Astrocyte (in vitro differentiated cells and primary cell): ENCODE results near the gene KANSL1L. TPM values are rescaled to one million over a fixed set of nuclear protein-coding genes. Genes with fewer than 3 reads are reported as not detected.
A peak's percentile ranks its signal among the peaks of the same experiment; 100 is the strongest.

ENCODE experiments used
- DNase-seq: peaks from one replicate; pipeline ENCODE4 v3.0.0-alpha.2; 2010; ENCODE audit warnings: low read depth
- FAIRE-seq: peaks from 2 replicates; lab custom pipeline; 2011; peaks lifted over from hg19 to GRCh38; lab: Jason Lieb, UNC
- H2AFZ ChIP-seq: 2 replicates; pipeline ENCODE4 v1.6.0; 2012; ENCODE audit warnings: low read depth, low read length, inconsistent platforms
- H3K27ac ChIP-seq: 2 replicates; pipeline ENCODE4 v1.5.1; 2011; ENCODE audit warnings: low read depth, low read length, inconsistent platforms
- H3K27me3 ChIP-seq: 2 replicates; pipeline ENCODE4 v1.6.0; 2011; ENCODE audit warnings: low read length, inconsistent platforms; ENCODE audit not compliant: insufficient read depth
- H3K36me3 ChIP-seq: 2 replicates; pipeline ENCODE4 v1.5.1; 2011; ENCODE audit warnings: low read length, inconsistent platforms; ENCODE audit not compliant: insufficient read depth
- H3K4me1 ChIP-seq: 2 replicates; pipeline ENCODE4 v1.5.1; 2011; ENCODE audit warnings: low read length, inconsistent platforms; ENCODE audit not compliant: insufficient read depth
- H3K4me2 ChIP-seq: 2 replicates; pipeline ENCODE4 v1.6.0; 2012; ENCODE audit warnings: low read length, inconsistent platforms
- H3K4me3 ChIP-seq: 2 replicates; pipeline ENCODE4 v1.5.1; 2011; ENCODE audit warnings: low read depth, mild to moderate bottlenecking, low read length, inconsistent platforms; ENCODE audit not compliant: insufficient read depth
- H3K79me2 ChIP-seq: 2 replicates; pipeline ENCODE4 v1.6.0; 2012; ENCODE audit warnings: mild to moderate bottlenecking, low read length, inconsistent platforms; ENCODE audit not compliant: insufficient read depth
- H3K9ac ChIP-seq: 2 replicates; pipeline ENCODE4 v1.6.0; 2012; ENCODE audit warnings: mild to moderate bottlenecking, low read length, inconsistent platforms
- H3K9me3 ChIP-seq: 2 replicates; pipeline ENCODE4 v1.5.1; 2012; ENCODE audit warnings: low read depth, mild to moderate bottlenecking, low read length, inconsistent platforms; ENCODE audit not compliant: insufficient read depth
- H4K20me1 ChIP-seq: 2 replicates; pipeline ENCODE4 v1.6.0; 2012; ENCODE audit warnings: low read length, inconsistent platforms; ENCODE audit not compliant: insufficient read depth
- H3K27ac Mint-ChIP-seq: one replicate; pipeline ENCODE4 v1.8.0; 2021; ENCODE audit warnings: mild to moderate bottlenecking, mixed read lengths; ENCODE audit not compliant: unreplicated experiment
- H3K27me3 Mint-ChIP-seq: one replicate; pipeline ENCODE4 v1.8.0; 2021; ENCODE audit warnings: low read depth, mixed read lengths; ENCODE audit not compliant: unreplicated experiment
- H3K36me3 Mint-ChIP-seq: one replicate; pipeline ENCODE4 v1.8.0; 2021; ENCODE audit warnings: low read depth, mixed read lengths; ENCODE audit not compliant: unreplicated experiment
- H3K4me1 Mint-ChIP-seq: one replicate; pipeline ENCODE4 v1.8.0; 2021; ENCODE audit warnings: low read depth, mixed read lengths; ENCODE audit not compliant: unreplicated experiment
- H3K4me3 Mint-ChIP-seq: one replicate; pipeline ENCODE4 v1.8.0; 2021; ENCODE audit warnings: mild to moderate bottlenecking, moderate library complexity, mixed read lengths; ENCODE audit not compliant: unreplicated experiment
- H3K9me3 Mint-ChIP-seq: one replicate; pipeline ENCODE4 v1.8.0; 2021; ENCODE audit warnings: mild to moderate bottlenecking, mixed read lengths; ENCODE audit not compliant: unreplicated experiment
- EZH2 ChIP-seq: IDR thresholded peaks from 2 replicates; pipeline ENCODE4 v1.6.1; 2012; ENCODE audit warnings: mild to moderate bottlenecking, low read length, inconsistent platforms; ENCODE audit not compliant: insufficient read depth
- total RNA-seq: library from RNA; stranded (reverse); gene quantifications from 2 replicates; pipeline ENCODE4 v1.2.1, GENCODE V29; 2021
- TF ChIP-seq, protein P1 (sequence below): IDR thresholded peaks from 2 replicates; pipeline ENCODE4 v1.5.1; 2011; ENCODE audit warnings: low read depth, mild to moderate bottlenecking, inconsistent platforms, low read length, moderate library complexity; ENCODE audit not compliant: insufficient read depth

KANSL1L gene
- total RNA-seq, 1 donor from 2014 or later, result 7.5 TPM

- Histone ChIP-seq H4K20me1 (no peaks in the 10 kb centered on the region), H3K4me2 (no peak overlapping the region), H3K79me2 (no peaks in the 10 kb centered on the region), H3K9ac (no peak overlapping the region), H3K4me3 (no peak overlapping the region), H3K36me3 (no peaks in the 10 kb centered on the region), H3K27ac (no peak overlapping the region), H2AFZ (no peak overlapping the region), H3K4me1 (no peaks in the 10 kb centered on the region), H3K27me3 (no peaks in the 10 kb centered on the region), H3K9me3 (no peaks in the 10 kb centered on the region)
- no peaks in the 10 kb centered on the region for H3K9me3 Mint-ChIP-seq
- no peak overlapping the region for H3K4me3 Mint-ChIP-seq
- H3K36me3 Mint-ChIP-seq, result no peaks in the 10 kb centered on the region
- FAIRE-seq, result no peak
- no peaks in the 10 kb centered on the region for H3K4me1 Mint-ChIP-seq
- no peak overlapping the region for H3K27ac Mint-ChIP-seq
- H3K27me3 Mint-ChIP-seq, result peaks cover 1% of the 10 kb centered on the region
- TF ChIP-seq EZH2, result no peak
- TF ChIP-seq, protein P1, sequence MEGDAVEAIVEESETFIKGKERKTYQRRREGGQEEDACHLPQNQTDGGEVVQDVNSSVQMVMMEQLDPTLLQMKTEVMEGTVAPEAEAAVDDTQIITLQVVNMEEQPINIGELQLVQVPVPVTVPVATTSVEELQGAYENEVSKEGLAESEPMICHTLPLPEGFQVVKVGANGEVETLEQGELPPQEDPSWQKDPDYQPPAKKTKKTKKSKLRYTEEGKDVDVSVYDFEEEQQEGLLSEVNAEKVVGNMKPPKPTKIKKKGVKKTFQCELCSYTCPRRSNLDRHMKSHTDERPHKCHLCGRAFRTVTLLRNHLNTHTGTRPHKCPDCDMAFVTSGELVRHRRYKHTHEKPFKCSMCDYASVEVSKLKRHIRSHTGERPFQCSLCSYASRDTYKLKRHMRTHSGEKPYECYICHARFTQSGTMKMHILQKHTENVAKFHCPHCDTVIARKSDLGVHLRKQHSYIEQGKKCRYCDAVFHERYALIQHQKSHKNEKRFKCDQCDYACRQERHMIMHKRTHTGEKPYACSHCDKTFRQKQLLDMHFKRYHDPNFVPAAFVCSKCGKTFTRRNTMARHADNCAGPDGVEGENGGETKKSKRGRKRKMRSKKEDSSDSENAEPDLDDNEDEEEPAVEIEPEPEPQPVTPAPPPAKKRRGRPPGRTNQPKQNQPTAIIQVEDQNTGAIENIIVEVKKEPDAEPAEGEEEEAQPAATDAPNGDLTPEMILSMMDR, result no peak
- peak; percentile 2 for DNase-seq
These were observed 196.6 kb downstream of the KANSL1L start for GRCh38 chr2:209974576-209974975.

DNA sequence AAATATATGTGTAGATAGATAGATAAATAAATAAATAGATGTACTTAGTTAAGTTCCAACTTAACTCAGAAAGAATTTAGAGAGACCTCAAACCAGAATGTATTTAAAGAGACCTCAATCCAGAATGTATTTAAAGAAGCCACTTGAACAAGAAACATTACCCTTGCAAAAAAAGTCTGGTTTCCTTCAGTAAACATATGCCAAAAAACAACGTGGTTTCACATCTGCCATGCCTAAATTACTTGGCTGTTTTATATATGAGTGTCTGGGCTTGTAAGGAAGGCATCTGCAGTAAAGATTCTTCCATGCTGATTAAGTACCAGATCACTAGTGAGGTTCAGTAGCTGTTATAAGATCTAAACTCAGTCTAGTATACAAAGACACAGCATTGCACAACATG lies 197.9 kb downstream of the KANSL1L start:
- no peak for FAIRE-seq
- H3K9me3 Mint-ChIP-seq, result no peaks in the 10 kb centered on the region

More for the DNA sequence above, 197.9 kb downstream of the KANSL1L start:
- Histone ChIP-seq H3K27ac (no peak overlapping the region), H3K27me3 (no peaks in the 10 kb centered on the region), H3K9me3 (no peaks in the 10 kb centered on the region), H3K4me3 (no peak overlapping the region), H3K9ac (no peak overlapping the region), H2AFZ (no peak overlapping the region), H4K20me1 (no peaks in the 10 kb centered on the region), H3K4me1 (no peaks in the 10 kb centered on the region), H3K4me2 (no peak overlapping the region), H3K79me2 (no peaks in the 10 kb centered on the region), H3K36me3 (no peaks in the 10 kb centered on the region)
- H3K36me3 Mint-ChIP-seq, result no peaks in the 10 kb centered on the region
- no peaks in the 10 kb centered on the region for H3K4me1 Mint-ChIP-seq
- H3K27me3 Mint-ChIP-seq, result peaks cover 1% of the 10 kb centered on the region
- H3K4me3 Mint-ChIP-seq, result no peak overlapping the region
- DNase-seq, result peak; percentile 3
- TF ChIP-seq, protein P1, result no peak
- no peak overlapping the region for H3K27ac Mint-ChIP-seq

Other genes with a start within 250 kb of the KANSL1L start
- 62.1 and 67.9 TPM in 2 replicates for gene RPE, start 168.8 kb downstream of the KANSL1L start, total RNA-seq
- gene ACADL, start 54.0 kb upstream of the KANSL1L start, total RNA-seq, result 1.9 and 2.3 TPM in 2 replicates
- 8.7 and 11.1 TPM in 2 replicates for gene MYL1, start 143.8 kb upstream of the KANSL1L start, total RNA-seq